Activated T-cell treated with anti-CD3 and anti-CD28 coated beads, Interleukin-2, amount 50 U/mL, for 1 hour (primary cell): ENCODE results near the gene RIMKLB.

Experiments used
- DNase-seq: peaks from one replicate; pipeline ENCODE4 v3.0.0-alpha.2; 2020

RIMKLB gene

GRCh38 chr12:8822298-8822697 is 124.5 kb downstream of the RIMKLB start, which contains the start of gene A2ML1:
Gene A2ML1 (plus strand): TSS chr12:8822621. CDS start chr12:8822652, 31 bp downstream.
- no peak for DNase-seq

GRCh38 chr12:8823565-8824300 is 125.9 kb downstream of the RIMKLB start:
- DNase-seq = no peak

- no peak for DNase-seq
Observed at GRCh38 chr12:8827551-8828256, 129.9 kb downstream of the RIMKLB start.

GRCh38 chr12:8828257-8829124 is 130.7 kb downstream of the RIMKLB start:
- DNase-seq = no peak

- DNase-seq = no peak
Observed at GRCh38 chr12:8829125-8829518, 131.3 kb downstream of the RIMKLB start.

- no peak for DNase-seq
Observed at GRCh38 chr12:8829621-8830020, 131.8 kb downstream of the RIMKLB start.

GRCh38 chr12:8831116-8831515 is 133.3 kb downstream of the RIMKLB start:
- DNase-seq = no peak

- DNase-seq = no peak
Observed at GRCh38 chr12:8832500-8832899, 134.7 kb downstream of the RIMKLB start.
